Calu3 (cell line): Measurements from ENCODE around the gene HSP90B1. TPM values are rescaled to one million over a fixed set of nuclear protein-coding genes. Genes with fewer than 3 reads are reported as not detected.

Source experiments
- BruUV-seq: library from RNA; stranded (reverse); fragments of 400-500 nt; replicated peaks from 2 replicates; lab custom pipeline; 2021; lab: Mats Ljungman, UMichigan
- CTCF ChIA-PET: fragments of 300-600 bp; sonication (Branson Sonifier 250); formaldehyde crosslinking; loops from one replicate; lab custom pipeline; 2022; ENCODE audit warnings: antibody characterized with exemption; lab: Charles Lee
- DNase-seq: peaks from one replicate; pipeline ENCODE4 v3.0.0; 2022
- H3K27ac Mint-ChIP-seq: one replicate; pipeline ENCODE4 v1.8.0; 2022; ENCODE audit warnings: mixed read lengths; ENCODE audit not compliant: unreplicated experiment
- H3K27me3 Mint-ChIP-seq: one replicate; pipeline ENCODE4 v1.8.0; 2022; ENCODE audit warnings: mixed read lengths; ENCODE audit not compliant: unreplicated experiment
- H3K36me3 Mint-ChIP-seq: one replicate; pipeline ENCODE4 v1.8.0; 2022; ENCODE audit warnings: mild to moderate bottlenecking, moderate library complexity, mixed read lengths; ENCODE audit not compliant: insufficient read depth, unreplicated experiment
- H3K4me1 Mint-ChIP-seq: one replicate; pipeline ENCODE4 v1.8.0; 2022; ENCODE audit warnings: mild to moderate bottlenecking, low read depth, mixed read lengths; ENCODE audit not compliant: unreplicated experiment
- H3K4me3 Mint-ChIP-seq: one replicate; pipeline ENCODE4 v1.8.0; 2022; ENCODE audit warnings: mild to moderate bottlenecking, low read depth, moderate library complexity, mixed read lengths; ENCODE audit not compliant: unreplicated experiment
- H3K9me3 Mint-ChIP-seq: one replicate; pipeline ENCODE4 v1.8.0; 2022; ENCODE audit warnings: low read depth, mixed read lengths; ENCODE audit not compliant: unreplicated experiment
- intact Hi-C: fragments of 100-400 bp; cut with micrococcal nuclease; formaldehyde crosslinking; loops from one replicate; pipeline ENCODE4 v1.10.0; 2022; ENCODE audit not compliant: unreplicated experiment
- total RNA-seq: library from RNA; stranded (reverse); gene quantifications from 2 replicates; pipeline ENCODE4 v1.2.3, GENCODE V29; 2022
- TF ChIP-seq, protein P1 (sequence below): fragments of 200-600 bp; IDR thresholded peaks from one replicate; pipeline ENCODE4 v1.8.0; 2022; ENCODE audit warnings: antibody characterized with exemption; ENCODE audit not compliant: unreplicated experiment

Gene HSP90B1
- total RNA-seq, 1 experiment from 2014 or later = 1,328 TPM

DNA sequence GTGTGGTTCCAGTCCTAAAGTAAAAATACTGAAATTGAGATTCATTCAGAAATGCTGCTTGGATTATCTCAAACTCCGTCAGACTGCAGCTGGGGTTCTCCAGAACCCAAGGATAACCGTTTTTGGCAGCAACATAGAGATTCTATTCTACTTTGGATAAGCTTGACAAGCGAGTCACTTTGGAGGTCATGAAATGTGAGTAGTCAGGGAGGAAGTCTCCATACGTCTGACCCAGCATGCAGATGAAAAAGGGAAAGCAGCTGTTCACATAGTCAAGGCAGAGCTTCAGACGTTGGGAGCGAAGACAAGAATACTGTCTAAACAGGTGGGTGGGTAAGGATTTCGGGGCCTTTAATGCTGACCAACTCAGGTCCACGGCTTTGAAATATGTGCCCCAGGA, 14.9 kb upstream of the HSP90B1 start:
- Mint-ChIP-seq H3K36me3 (no peaks in the 10 kb centered on the region), H3K4me1 (no peaks in the 10 kb centered on the region), H3K27ac (no peak overlapping the region), H3K9me3 (peaks cover 8% of the 10 kb centered on the region), H3K27me3 (no peaks in the 10 kb centered on the region), H3K4me3 (no peak overlapping the region)
- CTCF ChIA-PET = interaction anchor here (0.9 kb wide), 1 partner anchor 12 kb away, joined by 3 read pairs; no protein-coding TSS in a partner anchor
- TF ChIP-seq, protein P1, sequence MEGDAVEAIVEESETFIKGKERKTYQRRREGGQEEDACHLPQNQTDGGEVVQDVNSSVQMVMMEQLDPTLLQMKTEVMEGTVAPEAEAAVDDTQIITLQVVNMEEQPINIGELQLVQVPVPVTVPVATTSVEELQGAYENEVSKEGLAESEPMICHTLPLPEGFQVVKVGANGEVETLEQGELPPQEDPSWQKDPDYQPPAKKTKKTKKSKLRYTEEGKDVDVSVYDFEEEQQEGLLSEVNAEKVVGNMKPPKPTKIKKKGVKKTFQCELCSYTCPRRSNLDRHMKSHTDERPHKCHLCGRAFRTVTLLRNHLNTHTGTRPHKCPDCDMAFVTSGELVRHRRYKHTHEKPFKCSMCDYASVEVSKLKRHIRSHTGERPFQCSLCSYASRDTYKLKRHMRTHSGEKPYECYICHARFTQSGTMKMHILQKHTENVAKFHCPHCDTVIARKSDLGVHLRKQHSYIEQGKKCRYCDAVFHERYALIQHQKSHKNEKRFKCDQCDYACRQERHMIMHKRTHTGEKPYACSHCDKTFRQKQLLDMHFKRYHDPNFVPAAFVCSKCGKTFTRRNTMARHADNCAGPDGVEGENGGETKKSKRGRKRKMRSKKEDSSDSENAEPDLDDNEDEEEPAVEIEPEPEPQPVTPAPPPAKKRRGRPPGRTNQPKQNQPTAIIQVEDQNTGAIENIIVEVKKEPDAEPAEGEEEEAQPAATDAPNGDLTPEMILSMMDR = no peak
- DNase-seq = no peak
- intact Hi-C loops = no loop called here
- BruUV-seq = no TSS peak

DNA sequence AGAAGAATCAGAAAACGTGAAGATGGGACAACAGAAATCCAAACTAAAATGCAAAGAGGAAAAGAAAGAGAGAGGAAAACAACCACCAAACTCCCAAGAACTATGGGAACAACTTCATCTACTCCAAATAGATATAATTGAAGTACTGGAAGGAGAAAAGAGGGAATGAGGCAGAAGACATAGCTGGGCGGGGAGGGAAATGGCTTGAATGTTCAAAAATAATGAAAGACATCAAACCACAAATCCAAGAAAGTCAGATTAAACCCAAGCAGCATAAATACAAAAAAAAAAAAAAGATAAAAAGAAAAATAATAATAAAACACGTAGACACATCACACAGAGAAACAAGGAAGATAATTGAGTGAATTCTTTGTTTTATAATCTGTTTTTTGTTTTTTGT, 12.3 kb upstream of the HSP90B1 start:
- no peak overlapping the region for H3K4me3 Mint-ChIP-seq
- H3K9me3 Mint-ChIP-seq = peaks cover 8% of the 10 kb centered on the region
- no peaks in the 10 kb centered on the region for H3K27me3 Mint-ChIP-seq
- no peak overlapping the region for H3K27ac Mint-ChIP-seq
- no peaks in the 10 kb centered on the region for H3K4me1 Mint-ChIP-seq
- intact Hi-C loops = no loop called here
- H3K36me3 Mint-ChIP-seq = no peaks in the 10 kb centered on the region
- no TSS peak for BruUV-seq
- CTCF ChIA-PET = interaction anchor here (0.8 to 1.6 kb wide), 2 partner anchors 12 to 1186 kb away, joined by 3 to 5 read pairs; partner anchors contain the start of gene HSP90B1
- no peak for DNase-seq
- TF ChIP-seq, protein P1 = no peak

DNA sequence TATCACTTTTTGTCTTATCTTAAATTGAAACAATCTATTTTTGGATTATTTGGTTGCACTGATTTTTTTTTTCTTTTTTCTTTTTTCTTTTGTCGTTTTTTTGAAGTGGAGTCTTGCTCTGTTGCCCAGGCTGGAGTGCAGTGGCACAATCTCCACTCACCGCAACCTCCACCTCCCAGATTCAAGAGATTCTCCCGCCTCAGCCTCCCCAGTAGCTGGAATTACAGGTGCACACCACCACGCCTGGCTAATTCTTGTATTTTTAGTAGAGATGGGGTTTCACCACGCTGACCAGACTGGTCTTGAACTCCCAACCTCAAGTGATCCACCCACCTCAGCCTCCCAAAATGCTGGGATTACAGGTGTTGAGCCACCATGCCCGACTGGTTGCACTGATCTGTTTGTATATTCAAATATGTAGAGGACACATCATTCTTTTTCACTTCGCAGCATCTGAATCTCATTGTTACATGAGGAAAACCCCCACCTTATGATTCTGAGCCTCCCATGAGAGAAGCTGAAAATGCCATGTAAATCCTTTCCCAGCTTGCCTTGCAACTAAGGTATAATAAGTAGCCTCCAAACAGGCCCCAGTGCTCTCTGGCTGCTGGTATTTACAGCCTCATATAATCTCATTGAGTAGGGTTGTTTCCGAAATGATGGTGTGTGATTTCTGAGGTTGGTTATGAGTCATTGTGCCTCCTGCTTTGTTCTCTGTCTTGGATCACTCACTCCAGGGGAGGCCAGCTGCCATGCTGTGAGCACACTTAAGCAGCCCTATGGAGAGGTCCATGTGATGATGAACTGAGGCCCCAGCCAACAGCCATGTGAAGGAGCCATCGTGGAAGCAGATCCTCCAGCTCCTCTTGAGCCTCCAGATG, 5.2 kb upstream of the HSP90B1 start:
- Mint-ChIP-seq H3K4me3 (no peak overlapping the region), H3K27me3 (no peaks in the 10 kb centered on the region), H3K27ac (no peak overlapping the region), H3K9me3 (no peaks in the 10 kb centered on the region), H3K36me3 (peaks cover 20% of the 10 kb centered on the region), H3K4me1 (peaks cover 22% of the 10 kb centered on the region)
- DNase-seq = no peak
- BruUV-seq = no TSS peak
- TF ChIP-seq, protein P1 = no peak
- intact Hi-C loops = no loop called here
- CTCF ChIA-PET = no interaction called here

DNA sequence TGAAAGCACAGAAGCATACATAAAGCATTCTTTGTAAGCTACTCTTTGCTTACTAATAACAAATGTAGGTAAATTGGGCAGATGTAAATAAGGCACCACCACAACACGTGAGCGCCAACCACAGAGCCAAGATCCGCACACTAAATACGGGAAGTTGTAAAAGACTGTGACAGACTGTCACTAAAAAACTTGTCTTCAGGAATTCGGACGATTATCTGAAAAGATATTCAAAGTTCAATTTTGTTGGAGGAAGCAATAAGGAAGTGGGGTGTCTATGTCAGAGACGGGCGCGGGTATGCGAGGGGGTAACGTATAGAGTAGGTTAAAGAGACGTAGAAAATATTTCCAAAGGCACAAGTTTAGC, 1.5 kb upstream of the HSP90B1 start:
- no peaks in the 10 kb centered on the region for H3K27me3 Mint-ChIP-seq
- H3K9me3 Mint-ChIP-seq = no peaks in the 10 kb centered on the region
- H3K4me3 Mint-ChIP-seq = peak overlapping the region; percentile 82
- CTCF ChIA-PET = no interaction called here
- peaks cover 55% of the 10 kb centered on the region for H3K36me3 Mint-ChIP-seq
- no peak for DNase-seq
- no TSS peak for BruUV-seq
- intact Hi-C loops = loop anchor here (2.0 kb wide), 1 partner anchor 44 kb away; no protein-coding TSS in a partner anchor
- H3K4me1 Mint-ChIP-seq = peaks cover 31% of the 10 kb centered on the region
- peak overlapping the region; percentile 100 for H3K27ac Mint-ChIP-seq
- TF ChIP-seq, protein P1 = no peak
